EH (cell line): ENCODE measurements around the gene ZNF24.

Experiments used
- DNase-seq: peaks from one replicate; pipeline ENCODE4 v3.0.0-alpha.2; 2015; ENCODE audit warnings: low read depth

Gene ZNF24

GRCh38 chr18:35343936-35344735 lies at the start of gene ZNF24:
Gene ZNF24 (minus strand): TSS chr18:35344420. CDS start chr18:35340650, 3,770 bp downstream.
- peak; percentile 93 for DNase-seq

GRCh38 chr18:35393716-35394115 lies 49.5 kb upstream of the ZNF24 start:
- no peak for DNase-seq

DNA sequence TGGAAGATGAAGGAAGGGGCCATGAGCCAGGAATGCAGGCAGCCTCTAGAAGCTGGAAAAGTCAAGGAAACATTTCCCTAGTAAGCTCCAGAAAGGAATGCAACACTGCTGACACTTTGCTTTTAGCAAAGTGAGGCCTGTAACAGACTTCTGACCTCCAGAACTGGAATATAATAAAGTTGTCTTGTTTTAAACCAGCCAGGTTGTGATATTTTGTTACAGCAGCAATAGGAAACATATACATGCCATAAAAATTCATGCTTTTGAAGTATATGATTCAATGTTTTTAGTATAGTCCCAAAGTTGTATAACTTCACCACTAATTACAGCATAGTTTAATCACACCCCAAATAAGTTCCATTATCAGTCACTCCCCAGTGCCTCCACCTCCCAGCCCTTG lies 48.2 kb upstream of the ZNF24 start:
- DNase-seq = no peak

- DNase-seq = no peak
These were observed 46.9 kb upstream of the ZNF24 start for GRCh38 chr18:35390951-35391700.

GRCh38 chr18:35389095-35389618 lies 44.9 kb upstream of the ZNF24 start:
- DNase-seq = peak; percentile 81

- DNase-seq = peak; percentile 51
These were observed 42.9 kb upstream of the ZNF24 start for GRCh38 chr18:35387152-35387571.

DNA sequence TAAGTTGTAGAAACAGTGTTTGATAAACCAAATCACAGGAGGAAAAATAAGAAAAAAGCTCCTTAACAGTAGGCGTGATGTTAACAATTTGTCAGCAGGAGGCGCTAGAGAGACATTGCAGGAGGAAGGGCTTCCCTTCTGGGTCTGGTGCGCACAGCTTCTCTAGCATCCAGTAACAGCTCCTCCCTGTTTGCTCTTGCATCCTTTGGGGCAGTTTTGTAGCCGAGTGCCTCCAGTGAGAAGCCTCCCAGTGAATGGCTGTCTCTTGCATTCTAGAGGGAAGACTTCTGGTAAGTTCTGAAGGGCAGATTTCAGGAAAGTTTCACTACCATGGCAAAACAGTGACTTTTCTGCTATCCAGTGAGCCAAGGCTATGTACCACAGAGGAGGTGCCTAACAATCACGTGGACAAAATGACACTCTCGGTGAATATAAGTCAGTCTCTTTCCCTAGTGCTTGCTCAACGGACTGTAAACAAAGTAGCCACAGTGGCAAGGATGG lies 42.4 kb upstream of the ZNF24 start:
- DNase-seq = peak; percentile 76

GRCh38 chr18:35383136-35383535 lies 38.9 kb upstream of the ZNF24 start:
- DNase-seq = no peak

GRCh38 chr18:35379421-35379820 lies 35.2 kb upstream of the ZNF24 start:
- no peak for DNase-seq

- no peak for DNase-seq
These were observed 34.3 kb upstream of the ZNF24 start for GRCh38 chr18:35378574-35378896.

DNA sequence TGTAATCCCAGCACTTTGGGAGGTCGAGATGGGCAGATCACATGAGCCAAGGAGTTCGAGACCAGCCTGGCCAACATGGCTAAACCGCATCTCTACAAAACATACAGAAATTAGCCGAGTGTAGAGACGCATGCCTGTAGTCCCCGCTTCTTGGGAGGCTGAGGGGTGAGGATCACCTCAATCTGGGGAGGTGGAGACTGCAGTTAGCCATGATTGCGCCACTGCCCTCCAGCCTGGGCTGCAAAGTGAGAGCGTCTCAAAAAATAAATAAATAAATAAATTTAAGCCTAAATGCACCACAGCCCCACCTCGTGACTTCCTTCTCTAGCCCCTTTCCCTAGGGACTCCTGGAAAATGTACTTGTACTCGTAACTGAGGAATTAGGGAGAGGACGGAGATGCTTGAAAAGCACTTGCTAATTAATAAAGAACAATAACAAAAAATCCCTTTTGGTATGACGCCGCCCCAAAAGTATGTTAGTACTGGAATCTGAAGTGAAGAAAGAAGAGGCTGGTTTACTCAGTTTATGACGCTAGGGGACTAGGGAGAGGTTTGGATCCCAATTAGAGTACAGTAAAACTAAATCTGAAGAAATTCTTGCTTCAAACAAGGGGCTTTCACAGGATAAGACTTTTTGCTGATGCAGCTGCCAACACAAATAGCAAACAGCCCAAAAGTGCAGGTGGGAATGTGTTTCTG lies 33.8 kb upstream of the ZNF24 start:
- peak; percentile 66 for DNase-seq

DNA sequence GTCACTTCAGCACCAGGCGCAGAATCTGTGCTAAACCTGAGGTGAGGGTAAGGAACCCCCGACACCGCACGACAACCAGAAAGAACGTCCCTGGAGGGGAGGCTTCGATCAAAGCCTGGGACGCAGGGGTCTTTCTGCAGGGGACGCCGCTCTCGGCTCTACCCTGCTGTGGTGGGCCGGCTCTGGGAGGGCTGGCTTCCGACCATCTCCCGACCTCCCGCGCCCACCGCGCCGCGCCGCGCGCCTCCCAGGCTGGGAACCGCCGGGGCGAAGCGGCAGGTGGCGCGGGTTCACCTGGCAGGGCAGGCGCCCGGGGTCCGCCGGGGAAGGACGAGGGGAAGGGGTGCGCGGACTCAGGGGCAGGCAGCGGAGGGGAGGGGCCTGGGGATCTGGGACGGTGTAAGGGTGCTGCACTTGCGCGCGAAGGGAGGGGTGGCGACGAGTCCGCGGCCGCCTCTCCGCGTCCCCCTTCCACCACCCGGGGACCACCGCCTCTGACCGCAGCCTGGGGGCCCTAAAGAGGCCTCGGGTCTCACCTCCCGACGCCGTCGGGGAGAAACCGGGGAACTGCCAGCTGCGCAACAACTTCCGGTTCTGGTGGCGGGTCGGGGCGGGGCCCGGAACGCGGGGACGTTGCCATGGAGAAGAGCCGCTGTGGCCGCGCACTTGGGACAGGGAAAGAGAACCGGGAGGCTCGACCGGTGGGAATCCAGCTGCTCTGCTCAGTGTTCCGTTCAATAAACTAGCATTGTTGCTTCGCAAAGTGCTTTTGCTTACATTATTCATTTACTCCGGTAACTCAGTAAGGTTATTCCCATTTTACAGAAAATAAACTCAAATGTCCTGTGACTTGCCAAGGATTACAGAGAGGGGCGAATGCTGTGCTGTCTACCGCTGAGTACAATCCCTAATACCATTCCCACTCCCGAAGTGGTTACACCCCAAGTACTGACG lies 32.8 kb upstream of the ZNF24 start, which contains the start of gene ZNF396:
Gene ZNF396 (minus strand): TSS at position 596 of the 954 bp plus-strand sequence. CDS start 3,045 bp downstream, outside the sequence.
- peak; percentile 63 for DNase-seq

DNA sequence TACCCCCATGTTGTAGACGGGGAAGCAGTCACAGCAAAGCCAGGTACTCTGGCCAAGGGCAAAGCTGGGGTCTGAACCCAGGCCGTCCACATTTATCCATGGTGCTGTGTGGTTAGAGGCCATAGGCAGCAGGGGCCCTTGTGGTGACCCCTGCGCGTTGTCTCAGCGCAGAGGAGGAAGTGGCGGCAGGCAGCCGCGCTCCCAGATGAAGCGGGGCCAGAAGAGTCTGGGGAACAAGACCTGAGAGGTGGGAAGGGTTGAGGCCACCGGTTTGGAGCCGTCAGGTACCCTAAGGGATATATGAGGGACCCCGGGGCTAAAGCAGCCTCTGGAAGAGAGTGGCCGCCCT lies 32.1 kb upstream of the ZNF24 start:
- no peak for DNase-seq

DNA sequence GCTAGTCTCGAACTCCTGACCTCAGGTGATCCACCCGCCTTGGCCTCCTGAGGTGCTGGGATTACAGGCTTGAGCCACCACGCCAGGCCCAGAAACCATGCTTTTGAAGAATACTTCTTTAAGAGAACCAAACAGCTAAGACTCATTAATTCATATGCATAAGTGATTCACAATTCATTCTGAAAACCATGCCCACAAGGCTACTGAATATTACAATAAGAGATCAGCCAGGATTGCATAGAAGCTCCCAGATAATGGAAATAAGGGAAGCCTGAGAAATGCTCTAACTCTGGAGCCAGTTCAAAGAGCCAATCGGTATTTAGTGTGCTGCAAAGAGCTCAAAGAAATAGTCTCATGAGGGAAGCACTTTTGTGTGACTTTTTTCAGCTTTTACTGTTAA lies 30.5 kb upstream of the ZNF24 start:
- no peak for DNase-seq

GRCh38 chr18:35371412-35372195 lies 27.4 kb upstream of the ZNF24 start:
- peak; percentile 53 for DNase-seq

GRCh38 chr18:35369126-35369525 lies 24.9 kb upstream of the ZNF24 start:
- DNase-seq = peak; percentile 20

DNA sequence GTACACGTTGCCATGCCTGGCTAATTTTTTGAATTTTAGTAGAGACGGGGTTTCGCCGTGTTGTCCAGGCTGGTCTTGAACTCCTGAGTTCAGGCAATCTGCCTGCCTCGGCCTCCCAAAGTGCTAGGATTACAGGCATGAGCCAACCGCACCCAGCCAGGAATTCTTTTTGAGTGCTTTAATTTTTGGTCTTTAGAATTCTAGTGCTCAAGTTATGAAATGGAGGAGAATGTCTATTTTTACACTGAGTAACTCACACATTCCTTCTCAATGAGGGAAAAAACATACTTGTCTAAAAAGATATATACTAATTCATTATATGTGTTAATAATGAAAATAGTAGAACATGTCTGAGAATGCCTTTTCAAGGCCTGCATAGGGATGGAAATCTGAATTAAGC lies 24.4 kb upstream of the ZNF24 start:
- DNase-seq = peak; percentile 19

DNA sequence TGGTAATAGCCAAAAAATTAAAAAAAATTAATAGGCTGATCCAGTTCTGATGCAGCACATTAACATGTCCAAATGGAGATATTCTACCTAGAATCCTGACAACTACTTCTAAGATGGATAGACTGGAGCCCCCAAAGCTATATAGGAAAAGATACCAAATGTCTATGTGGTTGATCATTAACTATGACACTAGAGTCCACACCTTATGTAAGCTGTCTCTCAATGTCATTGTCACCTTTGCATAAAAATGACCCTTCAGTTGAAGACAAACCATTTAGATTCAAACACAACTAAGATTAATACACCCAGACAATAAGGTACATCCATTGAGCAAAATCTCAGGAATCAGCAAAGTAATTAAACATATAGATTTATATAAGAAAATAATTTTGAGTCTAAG lies 18.3 kb upstream of the ZNF24 start:
- no peak for DNase-seq

DNA sequence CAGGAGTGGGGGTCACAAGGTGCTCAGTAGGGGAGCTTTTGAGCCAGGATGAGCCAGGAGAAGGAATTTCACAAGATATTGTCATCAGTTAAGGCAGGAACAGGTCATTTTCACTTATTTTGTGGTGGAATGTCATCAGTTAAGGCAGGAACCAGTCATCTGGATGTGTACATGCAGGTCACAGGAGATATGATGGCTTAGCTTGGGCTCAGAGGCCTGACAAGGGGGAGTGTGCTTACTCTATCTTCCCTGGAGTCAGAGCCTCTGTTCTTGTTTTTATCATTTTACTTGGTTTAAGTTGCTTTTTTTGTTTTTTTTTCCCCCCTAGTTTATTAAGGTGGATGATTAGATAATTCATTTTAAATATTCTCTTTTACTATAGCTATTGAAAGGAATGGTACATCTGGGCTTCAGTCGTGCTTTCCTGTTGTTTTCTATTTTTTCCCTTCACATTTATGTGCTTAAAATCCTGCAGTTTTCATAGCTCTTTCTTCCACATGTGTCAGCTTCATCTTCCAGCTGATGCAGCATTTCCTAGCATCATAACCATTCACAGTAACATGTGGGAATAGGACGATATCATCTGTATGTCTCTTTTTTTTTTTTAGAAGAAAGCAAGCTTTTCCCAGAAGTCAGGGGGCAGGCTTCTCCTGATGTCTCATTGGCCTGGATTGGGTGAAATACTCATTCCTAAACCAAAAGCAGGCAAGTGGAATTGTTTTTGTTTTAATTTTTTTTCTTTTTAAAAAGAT lies 17.5 kb upstream of the ZNF24 start:
- DNase-seq = no peak
